ENCODE measurements around the gene ZNF776. TPM values are rescaled to one million over a fixed set of nuclear protein-coding genes. Genes with fewer than 3 reads are reported as not detected.

Gene ZNF776
- total RNA-seq: 8.7 and 14.7 TPM in 2 replicates

GRCh38 chr19:57746580-57747471 is at the start of gene ZNF776:
ZNF776 (plus strand) TSS chr19:57746815; CDS start chr19:57747059, 244 bp downstream.

GRCh38 chr19:57708641-57709361 is 37.8 kb upstream of the ZNF776 start, which contains the start of gene ZNF154:
ZNF154 (minus strand) TSS chr19:57709204; CDS start chr19:57708971, 233 bp downstream.

GRCh38 chr19:57769345-57770131 is 22.9 kb downstream of the ZNF776 start, which contains the start of gene ZNF586:
ZNF586 (plus strand) TSS chr19:57769676; CDS start chr19:57769843, 167 bp downstream.

Other genes starting within 250 kb of the ZNF776 start
- 5.5 and 11.0 TPM in 2 replicates for gene ZNF773, start 246.9 kb upstream of the ZNF776 start, total RNA-seq
- gene ZNF549, start 219.5 kb upstream of the ZNF776 start, total RNA-seq: 2.6 and 5.5 TPM in 2 replicates
- gene ZNF550, start 187.0 kb upstream of the ZNF776 start, total RNA-seq: 3.7 and 10.3 TPM in 2 replicates
- 3.9 and 4.3 TPM in 2 replicates for gene ZNF416, start 167.9 kb upstream of the ZNF776 start, total RNA-seq
- gene ZIK1, start 162.7 kb upstream of the ZNF776 start, total RNA-seq: 3.4 TPM in 2 replicates
- gene ZNF530, start 146.9 kb upstream of the ZNF776 start, total RNA-seq: 2.4 and 2.5 TPM in 2 replicates
- gene ZNF134, start 132.6 kb upstream of the ZNF776 start, total RNA-seq: 11.3 and 16.2 TPM in 2 replicates
- 8.3 and 11.6 TPM in 2 replicates for gene ZNF211, start 113.6 kb upstream of the ZNF776 start, total RNA-seq
- not detected in 2 replicates for gene ZSCAN4, start 77.9 kb upstream of the ZNF776 start, total RNA-seq
- 6.0 and 7.9 TPM in 2 replicates for gene ZNF551, start 64.8 kb upstream of the ZNF776 start, total RNA-seq
- gene ZNF154, start 37.6 kb upstream of the ZNF776 start, total RNA-seq: 1.3 and 1.4 TPM in 2 replicates
- 5.7 and 6.7 TPM in 2 replicates for gene ZNF671, start 19.2 kb upstream of the ZNF776 start, total RNA-seq
- gene ZNF586, start 22.9 kb downstream of the ZNF776 start, total RNA-seq: 9.6 and 20.1 TPM in 2 replicates
- gene ZNF552, start 68.1 kb downstream of the ZNF776 start, total RNA-seq: 3.9 and 7.9 TPM in 2 replicates
- gene ZNF587B, start 83.5 kb downstream of the ZNF776 start, total RNA-seq: 8.6 and 20.8 TPM in 2 replicates
- 12.5 and 32.9 TPM in 2 replicates for gene ZNF587, start 103.0 kb downstream of the ZNF776 start, total RNA-seq
- gene ZNF814, start 142.2 kb downstream of the ZNF776 start, total RNA-seq: 2.6 and 4.7 TPM in 2 replicates
- gene ZNF417, start 169.8 kb downstream of the ZNF776 start, total RNA-seq: 7.1 and 22.4 TPM in 2 replicates
- gene ZNF418, start 188.6 kb downstream of the ZNF776 start, total RNA-seq: 1.9 and 6.7 TPM in 2 replicates
- 4.0 and 5.5 TPM in 2 replicates for gene ZNF256, start 200.9 kb downstream of the ZNF776 start, total RNA-seq
- 0.16 and 0.25 TPM in 2 replicates for gene C19orf18, start 227.7 kb downstream of the ZNF776 start, total RNA-seq